GM18526 (cell line): ENCODE data around the gene NTN1.

Experiments
- POLR2A ChIP-seq: IDR thresholded peaks from 3 replicates; pipeline ENCODE4 v1.6.1; 2011; ENCODE audit not compliant: insufficient read length; ENCODE audit errors: extremely low read depth

NTN1 gene

GRCh38 chr17:9144502-9145249 lies 123.4 kb downstream of the NTN1 start:
- TF ChIP-seq POLR2A, result no peak

DNA sequence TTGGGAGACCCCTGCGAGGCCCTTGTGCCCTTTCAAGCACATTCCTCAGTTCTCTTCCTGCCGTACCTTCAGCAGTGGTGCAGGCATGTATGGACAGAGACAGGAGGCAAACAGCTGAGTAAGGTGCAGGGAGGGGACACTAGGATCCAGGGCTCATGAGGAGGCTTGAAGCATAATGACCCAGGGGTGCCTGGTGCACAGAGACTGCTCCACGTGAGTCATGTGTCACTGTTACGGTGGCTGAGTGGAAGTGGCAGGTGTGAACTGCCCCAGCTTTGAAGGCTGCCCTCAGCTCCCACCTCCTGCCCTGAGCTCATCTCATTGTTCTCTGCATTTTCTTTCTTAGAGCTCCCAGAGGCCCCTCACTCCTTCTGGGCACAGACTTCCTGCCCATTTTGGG lies 124.8 kb downstream of the NTN1 start:
- no peak for TF ChIP-seq POLR2A

GRCh38 chr17:9148905-9149525 lies 127.7 kb downstream of the NTN1 start:
- no peak for TF ChIP-seq POLR2A

DNA sequence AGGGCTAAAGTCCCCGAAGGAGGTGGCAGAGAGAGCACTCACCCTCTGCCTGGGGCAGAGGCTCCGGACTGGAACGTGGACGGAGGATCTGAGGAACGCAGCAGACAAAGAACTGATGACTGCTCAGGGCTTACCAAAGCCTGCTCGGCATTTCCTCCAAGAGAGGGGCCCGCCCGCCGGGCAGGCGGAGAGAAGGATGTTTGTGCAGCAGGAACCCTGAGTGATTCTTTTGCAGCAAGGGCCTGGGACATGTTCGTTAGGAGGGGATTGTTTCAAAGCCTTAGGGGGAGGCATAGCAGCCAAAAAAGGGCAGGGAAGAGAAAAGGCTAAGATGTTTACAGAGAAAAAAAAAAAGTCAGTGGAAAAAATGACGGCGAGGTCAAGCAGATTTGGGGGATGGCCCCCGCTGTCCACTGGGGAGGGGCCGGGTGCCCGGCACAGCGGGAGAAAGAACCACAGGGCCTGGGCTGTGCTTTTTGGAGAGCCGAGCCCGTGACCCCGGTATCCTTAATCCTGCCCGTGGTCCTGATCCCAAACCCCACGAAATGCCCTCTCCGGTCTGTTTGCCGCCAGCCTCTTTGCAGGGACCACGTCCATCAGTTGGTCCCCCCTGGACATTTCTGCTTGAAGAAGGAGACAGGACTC lies 129.3 kb downstream of the NTN1 start:
- no peak for TF ChIP-seq POLR2A

GRCh38 chr17:9151091-9151490 lies 129.8 kb downstream of the NTN1 start:
- no peak for TF ChIP-seq POLR2A

DNA sequence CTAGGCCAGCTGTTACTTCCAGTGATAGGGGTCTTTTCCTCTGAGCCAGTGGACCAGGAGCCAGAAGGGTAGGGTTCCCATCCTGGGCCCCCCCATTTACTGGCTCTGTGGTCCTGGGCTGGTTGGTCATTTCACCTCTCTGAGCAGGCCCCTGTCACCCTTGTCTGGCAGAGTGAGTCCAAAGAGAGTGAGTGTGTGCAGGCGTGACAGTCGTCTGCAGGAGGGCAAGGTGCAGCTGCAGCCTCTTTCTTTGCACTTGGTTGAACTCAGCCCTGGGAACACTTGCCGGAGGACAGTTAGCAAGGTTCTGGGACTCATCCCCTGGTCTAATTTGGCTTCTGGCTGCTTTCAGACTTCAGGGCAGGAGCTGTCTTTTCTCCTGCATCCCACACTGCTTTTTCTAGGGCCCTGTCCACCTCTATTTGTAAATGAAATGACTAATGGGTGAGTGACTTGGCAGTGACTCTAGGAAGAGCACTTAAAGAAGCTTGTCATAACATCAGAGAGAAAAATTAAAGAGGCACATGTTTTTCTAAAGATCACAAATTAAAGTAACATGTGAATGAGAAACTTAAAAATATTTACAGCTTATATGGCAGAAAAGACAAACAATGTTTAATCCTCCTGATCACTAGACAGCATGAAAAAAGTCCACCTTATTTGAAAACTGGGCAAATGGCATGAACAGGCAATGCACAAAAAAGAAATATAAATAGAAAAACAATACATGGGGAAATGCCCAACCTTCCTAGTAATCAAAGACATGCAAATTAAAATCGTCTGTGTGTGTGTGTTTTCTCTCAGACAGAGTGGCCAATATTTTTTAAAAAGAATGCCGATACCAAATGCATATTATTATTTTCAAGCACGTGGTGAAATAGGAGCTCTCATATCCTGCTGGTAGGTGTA lies 137.5 kb downstream of the NTN1 start:
- no peak for TF ChIP-seq POLR2A

- no peak for TF ChIP-seq POLR2A
Observed at GRCh38 chr17:9162275-9162985, 141.1 kb downstream of the NTN1 start.

GRCh38 chr17:9166788-9167187 lies 145.5 kb downstream of the NTN1 start:
- no peak for TF ChIP-seq POLR2A

- no peak for TF ChIP-seq POLR2A
Observed at GRCh38 chr17:9167379-9167778, 146.1 kb downstream of the NTN1 start.

DNA sequence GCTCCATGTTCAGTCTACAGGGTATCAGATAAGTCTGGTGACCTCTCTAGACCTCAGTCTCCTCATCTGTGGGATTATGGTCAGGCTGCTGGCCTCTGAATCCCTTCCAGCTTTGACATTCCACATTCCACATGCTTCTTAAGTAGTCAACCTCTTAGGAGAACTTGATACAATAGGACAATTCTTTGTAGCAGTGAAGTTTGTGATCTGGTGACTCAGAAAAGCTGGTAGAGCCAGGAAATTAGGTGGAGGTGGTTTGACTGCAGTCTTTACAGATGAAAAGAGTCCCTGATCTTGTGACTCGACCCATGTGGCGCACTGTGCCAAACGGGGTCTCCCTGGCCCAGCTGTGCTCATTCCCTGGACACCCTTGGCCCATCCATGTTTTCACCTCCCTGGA lies 147.8 kb downstream of the NTN1 start:
- no peak for TF ChIP-seq POLR2A

DNA sequence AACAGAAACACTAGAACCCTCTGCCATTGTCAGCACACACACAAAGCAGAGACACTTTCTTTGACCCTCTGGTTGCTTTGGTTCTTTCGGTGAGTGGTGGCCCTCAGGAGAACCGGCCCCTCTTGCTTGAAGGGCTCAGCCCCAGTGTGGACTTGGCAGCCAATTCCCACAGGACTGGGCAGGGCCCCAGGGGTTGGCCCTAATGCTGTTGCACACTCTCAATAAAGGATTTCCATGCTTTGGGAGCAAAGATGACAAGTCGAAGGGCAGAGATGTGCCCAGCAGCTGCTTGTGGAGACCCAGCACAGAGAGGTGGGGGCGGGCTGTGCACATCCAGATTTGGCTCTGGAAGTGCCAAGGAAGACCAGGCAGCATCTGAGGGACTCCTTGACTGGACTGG lies 149.0 kb downstream of the NTN1 start:
- TF ChIP-seq POLR2A, result no peak

DNA sequence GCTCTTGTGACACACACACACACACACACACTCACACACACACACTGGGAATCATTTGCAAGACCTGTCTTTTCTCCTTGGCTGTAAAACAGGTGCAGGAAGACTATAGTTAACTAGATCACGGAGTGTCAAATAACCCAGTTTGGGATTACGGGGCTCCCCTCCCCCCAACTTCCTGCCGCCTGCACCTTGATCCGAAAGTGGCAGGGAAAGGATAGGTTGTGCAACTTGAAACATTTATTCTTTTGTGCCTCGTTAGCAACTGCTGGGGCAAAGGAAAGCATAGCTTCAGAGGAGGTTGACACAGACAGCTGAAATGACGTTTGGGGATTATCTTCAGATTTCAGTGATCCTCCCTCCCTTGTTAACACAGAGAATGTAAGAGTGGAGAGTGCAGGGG lies 149.5 kb downstream of the NTN1 start:
- no peak for TF ChIP-seq POLR2A

DNA sequence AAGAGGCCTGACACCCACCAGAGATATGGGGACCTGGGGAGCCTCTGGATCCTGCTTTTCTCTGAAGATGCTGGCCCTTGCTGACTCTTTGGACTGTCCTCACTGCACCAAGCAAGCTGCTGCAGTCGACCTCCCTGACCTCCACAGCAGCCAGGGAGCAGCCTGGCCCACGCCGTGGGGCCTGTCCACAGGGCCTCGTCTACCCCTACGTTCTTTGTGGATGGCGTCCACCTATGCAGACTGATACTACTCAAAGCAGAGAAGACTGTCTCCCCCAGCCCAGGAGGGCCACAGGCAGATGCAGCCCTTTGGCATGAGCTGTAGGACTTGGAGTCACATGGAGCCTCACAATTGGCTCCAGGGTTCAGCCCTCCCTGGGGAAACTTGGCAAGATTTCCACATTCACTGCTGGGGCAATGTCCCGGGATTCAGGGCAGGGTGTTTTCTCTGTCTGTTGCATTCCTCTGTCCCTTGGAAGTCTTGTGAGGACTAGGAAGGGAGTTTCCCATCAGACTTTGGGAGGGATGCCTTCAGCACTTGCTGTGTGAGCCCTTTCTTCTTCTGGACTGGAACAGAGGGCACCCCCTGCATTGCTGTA lies 152.2 kb downstream of the NTN1 start:
- TF ChIP-seq POLR2A, result no peak

GRCh38 chr17:9174312-9174711 lies 153.0 kb downstream of the NTN1 start:
- TF ChIP-seq POLR2A, result no peak
